Measurements from ENCODE around the gene VPS13D. TPM values are rescaled to one million over a fixed set of nuclear protein-coding genes. Genes with fewer than 3 reads are reported as not detected.
"Not testable (repeated sequence)": the region's sequence is repeated elsewhere in the genome, so short reads cannot be mapped to it uniquely, and the experiment has no call there.

VPS13D gene
- polyA plus RNA-seq, 1 donor, result 17.2 TPM

DNA sequence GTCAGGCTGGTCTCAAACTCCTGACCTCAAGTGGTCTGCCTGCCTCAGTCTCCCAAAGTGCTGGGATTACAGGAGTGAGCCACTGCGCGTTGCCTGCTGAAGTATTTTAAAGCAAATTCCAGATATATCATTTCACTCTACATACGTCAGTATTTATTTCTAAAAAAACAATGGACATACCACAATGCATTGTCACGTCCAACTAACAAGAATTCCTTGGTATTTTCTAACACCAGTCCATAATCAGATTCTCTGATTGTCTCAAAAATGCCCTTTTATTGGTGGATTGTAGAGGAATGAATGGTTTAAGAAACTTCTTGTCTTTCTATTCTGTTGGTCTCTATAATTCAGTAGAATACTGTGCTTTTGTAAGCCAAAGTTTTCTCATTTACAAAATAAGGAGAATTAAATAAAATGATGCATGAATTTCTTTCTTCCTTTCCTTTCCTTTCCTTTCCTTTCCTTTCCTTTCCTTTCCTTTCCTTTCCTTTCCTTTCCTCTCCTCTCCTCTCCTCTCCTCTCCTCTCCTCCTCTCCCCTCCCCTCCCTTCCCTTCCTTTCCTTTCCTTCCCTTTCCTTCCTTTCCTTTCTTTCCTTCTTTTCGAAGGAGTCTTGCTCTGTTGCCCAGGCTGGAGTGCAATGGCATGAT lies 55.8 kb downstream of the VPS13D start:
- no peak for DNase-seq (ENCODE audit: low read depth)

- no peak for DNase-seq (ENCODE audit: low read depth)
These were observed 58.0 kb downstream of the VPS13D start for GRCh38 chr1:12287869-12288268.

DNA sequence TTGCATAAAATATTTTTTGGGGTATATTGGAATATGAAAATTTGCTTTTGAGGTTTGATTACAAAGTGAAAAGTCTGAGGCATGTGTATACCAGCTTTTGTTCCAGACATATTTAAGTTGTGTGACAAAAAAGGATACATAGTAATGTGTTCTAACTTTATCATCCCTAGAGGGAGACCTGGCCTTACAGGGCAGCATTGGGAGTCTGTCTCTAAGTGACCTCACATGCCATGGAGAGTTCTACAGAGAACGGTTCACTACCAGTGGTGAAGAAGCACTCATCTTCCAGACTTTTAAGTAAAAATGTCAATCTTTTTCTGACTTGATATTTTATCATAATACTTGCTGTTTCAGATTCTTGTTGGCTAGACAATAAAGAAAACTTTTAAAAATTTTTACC lies 61.0 kb downstream of the VPS13D start:
- no peak for DNase-seq (ENCODE audit: low read depth)

DNA sequence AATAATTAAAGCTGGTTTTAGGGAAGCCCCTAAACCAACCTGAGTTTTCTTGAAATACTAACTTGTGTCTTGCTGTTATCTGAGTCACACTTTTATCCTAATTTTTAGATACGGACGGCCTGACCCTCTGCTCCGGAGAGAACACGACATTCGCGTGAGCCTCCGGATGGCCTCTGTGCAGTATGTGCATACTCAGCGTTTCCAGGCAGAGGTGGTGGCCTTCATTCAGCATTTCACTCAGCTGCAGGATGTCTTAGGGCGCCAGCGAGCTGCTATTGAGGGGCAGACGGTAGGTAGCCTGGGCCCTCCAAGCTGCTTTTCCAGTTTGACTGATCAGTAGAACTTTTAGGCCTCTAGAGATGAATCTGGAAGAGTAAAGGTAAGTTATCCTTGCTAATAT lies 63.6 kb downstream of the VPS13D start:
- no peak for DNase-seq (ENCODE audit: low read depth)

DNA sequence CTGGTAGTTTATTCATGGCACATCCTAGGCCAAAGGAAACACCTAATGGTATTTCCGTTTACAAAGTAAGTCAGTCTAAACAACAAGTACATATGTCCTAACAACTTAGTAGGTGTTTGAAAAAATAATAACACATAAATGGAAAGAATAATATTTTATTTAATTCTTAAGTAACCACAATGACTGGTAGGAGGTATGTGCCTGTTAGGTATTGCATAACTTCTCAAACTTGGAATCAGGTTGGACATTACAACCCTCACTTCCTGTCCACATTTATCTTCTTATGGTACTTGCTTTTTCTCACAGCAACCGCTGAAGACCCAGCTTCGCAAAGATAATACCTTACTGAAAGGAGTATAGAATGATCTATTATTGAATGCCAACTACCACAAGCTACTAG lies 64.2 kb downstream of the VPS13D start:
- DNase-seq (ENCODE audit: low read depth), result no peak

DNA sequence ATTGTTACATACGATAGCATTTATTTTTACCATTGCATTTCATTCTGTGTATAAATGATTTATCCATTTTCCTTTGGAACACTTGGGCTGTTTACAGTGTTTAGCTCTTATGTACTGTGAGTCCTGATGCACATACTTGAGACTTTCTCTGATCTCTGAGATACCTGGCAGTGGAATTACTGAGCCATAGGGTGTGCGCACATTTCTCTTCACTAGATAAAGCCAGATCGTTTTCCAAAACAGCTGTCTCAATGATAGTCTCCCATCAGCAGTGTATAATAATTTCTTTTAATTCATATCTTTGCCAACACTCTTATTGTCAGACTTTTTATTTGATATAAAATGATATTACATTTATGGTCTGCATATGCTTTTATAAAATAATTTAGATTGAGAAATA lies 66.2 kb downstream of the VPS13D start:
- DNase-seq (ENCODE audit: low read depth), result no peak

- no peak for DNase-seq (ENCODE audit: low read depth)
These were observed 66.8 kb downstream of the VPS13D start for GRCh38 chr1:12296623-12297022.

DNA sequence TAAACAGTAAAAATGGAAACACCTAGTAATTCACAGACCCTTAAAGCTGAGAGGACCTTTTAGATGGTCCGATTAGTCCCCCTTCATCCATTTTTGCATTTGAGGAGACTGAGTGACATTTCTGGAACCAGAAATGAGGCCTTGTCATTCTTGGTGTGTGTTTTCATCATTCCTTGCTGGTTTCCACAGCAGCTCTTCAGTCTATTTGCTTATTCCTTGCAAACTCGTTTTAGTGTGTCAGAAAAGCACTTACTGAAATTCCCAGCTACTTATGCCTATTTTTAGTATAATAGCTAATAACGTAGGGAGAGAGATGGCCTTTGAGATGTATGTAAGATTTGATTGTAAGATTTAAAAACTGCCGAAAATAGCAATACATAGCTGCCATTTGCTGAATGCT lies 70.9 kb downstream of the VPS13D start:
- no peak for DNase-seq (ENCODE audit: low read depth)

- no peak for DNase-seq (ENCODE audit: low read depth)
These were observed 71.8 kb downstream of the VPS13D start for GRCh38 chr1:12301518-12302237.

- DNase-seq (ENCODE audit: low read depth), result no peak
These were observed 73.1 kb downstream of the VPS13D start for GRCh38 chr1:12302798-12303447.

DNA sequence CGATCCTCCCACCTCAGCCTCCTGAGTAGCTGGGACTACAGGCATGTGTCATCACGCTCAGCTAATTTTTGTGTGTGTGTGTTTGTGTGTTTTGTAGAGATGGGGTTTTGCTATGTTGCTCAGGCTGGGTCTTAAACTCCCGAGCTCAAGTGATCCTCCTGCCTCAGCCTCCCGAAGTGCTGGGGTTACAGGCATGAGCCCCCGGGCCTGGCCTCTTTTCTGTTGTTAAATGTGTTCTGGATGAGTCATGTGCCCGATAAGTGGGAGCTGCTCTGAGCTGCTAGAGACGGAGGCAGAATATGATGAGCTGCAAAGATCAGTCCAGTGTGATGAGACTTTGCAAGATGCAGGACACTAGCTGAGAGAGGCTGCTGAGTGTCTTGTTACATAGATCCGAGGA lies 75.5 kb downstream of the VPS13D start:
- no peak for DNase-seq (ENCODE audit: low read depth)

GRCh38 chr1:12309783-12310742 lies 80.2 kb downstream of the VPS13D start:
- DNase-seq (ENCODE audit: low read depth), result no peak

DNA sequence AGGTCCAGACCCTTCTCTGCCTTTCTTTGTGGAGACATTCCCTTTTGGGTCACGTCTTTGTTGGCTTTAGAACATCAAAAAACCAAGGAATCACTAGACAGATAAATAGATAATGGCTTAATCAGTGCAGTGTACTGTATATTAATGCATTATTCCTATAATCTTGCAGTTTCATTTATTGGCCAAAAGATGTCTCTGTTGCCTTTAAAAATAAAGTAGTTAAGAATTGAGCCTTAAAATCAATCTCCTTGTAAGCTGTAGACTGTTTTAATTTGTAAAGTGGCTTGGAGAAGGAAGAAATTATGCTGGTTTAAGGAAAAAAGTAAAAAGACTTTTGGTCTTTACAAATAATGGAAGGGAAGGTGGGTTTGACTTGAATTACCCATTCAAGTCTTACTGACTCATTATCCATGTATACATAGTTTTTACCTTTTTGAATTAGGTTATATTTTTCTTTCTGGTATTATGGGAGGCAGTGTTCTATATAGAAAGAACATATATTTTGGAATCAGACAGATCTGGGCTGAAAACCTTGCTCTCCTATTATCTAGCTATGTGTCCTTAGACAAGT lies 84.6 kb downstream of the VPS13D start:
- no peak for DNase-seq (ENCODE audit: low read depth)

DNA sequence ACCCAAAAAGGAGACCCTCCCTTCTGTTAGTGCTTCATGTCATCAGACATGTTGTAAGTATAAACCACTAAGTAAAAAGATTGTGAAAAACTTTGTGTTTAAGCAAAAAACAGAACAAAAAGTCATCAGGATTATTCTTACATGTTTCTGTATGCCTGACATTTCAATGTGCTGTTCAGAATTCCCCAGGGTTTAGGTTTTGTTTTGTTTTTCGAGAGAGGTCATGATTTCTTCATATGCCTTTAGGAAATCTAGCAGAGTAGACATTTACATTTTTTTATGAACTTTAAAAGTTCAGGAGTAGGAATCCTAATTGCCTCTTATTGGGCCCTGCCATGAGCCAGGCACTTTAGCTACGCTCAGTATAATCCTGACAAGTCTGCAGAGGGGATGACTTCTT lies 85.3 kb downstream of the VPS13D start:
- DNase-seq (ENCODE audit: low read depth), result no peak

DNA sequence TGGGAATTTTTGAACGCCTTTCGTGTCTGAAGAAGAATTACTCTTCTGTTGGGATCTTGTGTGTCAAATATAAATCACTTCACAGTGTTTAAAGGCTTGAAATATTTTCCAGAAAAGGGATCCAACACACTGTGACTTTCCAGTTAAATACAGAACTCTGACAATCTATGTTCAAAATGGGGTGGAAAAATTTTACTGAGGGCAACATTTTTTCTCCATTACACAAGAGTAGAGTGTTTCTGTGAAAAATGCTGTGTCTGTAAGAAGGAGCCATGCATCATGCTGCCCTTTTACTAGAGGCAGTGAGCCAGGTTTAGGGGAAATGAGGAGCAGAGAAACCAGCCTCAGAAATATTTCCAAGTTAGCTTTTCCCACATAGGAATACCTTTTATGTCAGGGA lies 86.5 kb downstream of the VPS13D start:
- no peak for DNase-seq (ENCODE audit: low read depth)

- DNase-seq (ENCODE audit: low read depth), result no peak
These were observed 90.7 kb downstream of the VPS13D start for GRCh38 chr1:12320486-12320885.

DNA sequence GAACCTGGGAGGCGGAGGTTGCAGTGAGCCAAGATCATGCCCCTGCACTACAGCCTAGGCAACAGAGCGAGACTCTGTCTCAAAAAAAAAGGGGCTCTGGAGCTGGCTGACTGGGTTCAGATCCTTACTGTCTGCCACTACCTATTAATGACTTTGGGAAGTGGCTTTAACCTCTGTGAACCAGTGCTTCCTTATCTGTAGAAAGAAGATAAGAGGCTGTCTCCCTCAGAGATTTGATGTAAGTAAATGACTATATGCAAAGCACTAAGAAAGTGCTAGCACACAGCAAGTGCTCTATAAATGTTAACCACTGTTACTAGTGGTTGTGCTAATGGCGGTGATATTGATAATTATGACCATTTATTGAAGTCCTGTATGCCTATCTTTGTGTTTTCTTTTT lies 94.6 kb downstream of the VPS13D start:
- no peak for DNase-seq (ENCODE audit: low read depth)

DNA sequence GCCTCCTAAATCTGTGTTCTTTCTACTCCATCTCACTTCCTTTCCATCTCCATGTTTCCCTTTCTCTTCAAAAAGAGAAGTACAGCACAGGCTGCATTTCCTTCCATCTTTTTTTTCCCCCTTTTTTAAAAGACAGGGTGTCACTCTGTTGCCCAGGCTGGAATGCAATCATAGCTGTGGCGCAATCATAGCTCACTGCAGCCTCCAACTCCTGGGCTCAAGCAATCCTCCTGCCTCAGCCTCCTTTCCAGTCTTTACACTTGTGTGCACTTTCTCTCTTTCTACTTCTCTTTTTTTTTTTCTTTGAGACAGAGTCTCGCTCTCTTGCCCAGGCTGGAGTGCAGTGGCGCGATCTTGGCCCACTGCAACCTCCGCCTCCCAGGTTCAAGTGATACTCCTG lies 95.1 kb downstream of the VPS13D start:
- not testable (repeated sequence) for DNase-seq (ENCODE audit: low read depth)

DNA sequence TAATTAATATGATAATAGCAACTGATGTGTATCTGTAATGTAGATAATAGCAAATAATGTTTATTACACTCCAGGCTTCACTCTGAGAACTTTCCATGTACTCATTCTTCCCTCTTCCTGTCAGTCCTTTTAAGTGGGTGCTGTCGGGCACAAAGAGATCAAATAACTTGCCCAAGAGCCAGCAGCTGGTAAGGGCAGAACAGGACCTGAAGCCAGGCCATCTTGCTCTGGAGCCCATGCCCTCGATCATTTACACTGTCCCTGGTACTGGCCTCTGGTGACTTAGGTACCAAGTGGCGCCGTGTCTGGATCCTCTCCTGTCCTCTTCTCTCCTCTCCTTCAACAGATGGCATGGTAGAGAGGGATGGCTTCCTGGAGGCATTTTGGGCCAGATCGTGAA lies 97.2 kb downstream of the VPS13D start:
- no peak for DNase-seq (ENCODE audit: low read depth)

- no peak for DNase-seq (ENCODE audit: low read depth)
These were observed 97.7 kb downstream of the VPS13D start for GRCh38 chr1:12327566-12327965.

- no peak for DNase-seq (ENCODE audit: low read depth)
These were observed 103.4 kb downstream of the VPS13D start for GRCh38 chr1:12333036-12333785.

Measured in forelimb muscle (tissue), 1 donor.